22Rv1 (cell line): Measurements from ENCODE around the gene TBX15.

Source experiments
- H3K27ac ChIP-seq: fragments of 450-650 bp; 2 replicates; pipeline ENCODE4 v1.5.1; 2017
- ZFX ChIP-seq: fragments of 450-650 bp; IDR thresholded peaks from 2 replicates; pipeline ENCODE4 v1.6.1; 2017; ENCODE audit warnings: antibody characterized with exemption, borderline replicate concordance
- TF ChIP-seq, protein P1 (sequence below): fragments of 450-650 bp; IDR thresholded peaks from 2 replicates; pipeline ENCODE4 v1.5.1; 2017; ENCODE audit warnings: mild to moderate bottlenecking

TBX15 gene

DNA sequence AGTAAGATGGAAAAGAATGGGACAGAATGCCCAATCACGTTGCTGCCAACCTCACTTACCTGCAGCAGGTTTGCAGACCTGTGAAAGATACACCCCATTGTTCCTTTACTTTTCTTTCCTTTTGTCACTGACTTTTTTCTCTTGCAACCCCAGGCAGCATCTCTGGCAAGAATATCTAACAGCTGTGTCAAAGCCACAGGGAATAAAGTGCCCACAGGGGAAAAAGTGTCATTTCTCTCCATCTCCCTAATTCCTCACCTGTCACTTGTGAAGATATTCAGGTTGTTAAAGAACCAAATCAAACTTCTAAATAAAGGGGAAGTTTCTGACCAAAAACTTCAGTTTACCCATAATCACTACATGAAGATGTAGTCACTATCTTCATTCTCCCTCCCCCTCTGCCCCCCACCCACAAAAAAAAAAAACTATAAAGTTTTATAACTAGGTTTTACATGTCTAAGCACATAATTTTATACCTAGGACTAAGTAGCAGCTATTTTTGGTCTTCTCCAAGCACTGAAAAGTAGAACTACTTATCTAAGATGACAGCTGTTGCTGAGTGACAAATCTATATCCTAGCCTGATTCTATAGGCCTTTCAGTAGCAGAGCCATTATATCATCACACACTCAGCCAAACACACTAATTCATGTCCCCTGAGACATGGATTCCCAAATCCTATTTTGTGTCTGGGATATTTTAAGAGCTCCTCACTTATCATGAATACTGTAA is 54.9 kb downstream of the TBX15 start:
- TF ChIP-seq, protein P1, sequence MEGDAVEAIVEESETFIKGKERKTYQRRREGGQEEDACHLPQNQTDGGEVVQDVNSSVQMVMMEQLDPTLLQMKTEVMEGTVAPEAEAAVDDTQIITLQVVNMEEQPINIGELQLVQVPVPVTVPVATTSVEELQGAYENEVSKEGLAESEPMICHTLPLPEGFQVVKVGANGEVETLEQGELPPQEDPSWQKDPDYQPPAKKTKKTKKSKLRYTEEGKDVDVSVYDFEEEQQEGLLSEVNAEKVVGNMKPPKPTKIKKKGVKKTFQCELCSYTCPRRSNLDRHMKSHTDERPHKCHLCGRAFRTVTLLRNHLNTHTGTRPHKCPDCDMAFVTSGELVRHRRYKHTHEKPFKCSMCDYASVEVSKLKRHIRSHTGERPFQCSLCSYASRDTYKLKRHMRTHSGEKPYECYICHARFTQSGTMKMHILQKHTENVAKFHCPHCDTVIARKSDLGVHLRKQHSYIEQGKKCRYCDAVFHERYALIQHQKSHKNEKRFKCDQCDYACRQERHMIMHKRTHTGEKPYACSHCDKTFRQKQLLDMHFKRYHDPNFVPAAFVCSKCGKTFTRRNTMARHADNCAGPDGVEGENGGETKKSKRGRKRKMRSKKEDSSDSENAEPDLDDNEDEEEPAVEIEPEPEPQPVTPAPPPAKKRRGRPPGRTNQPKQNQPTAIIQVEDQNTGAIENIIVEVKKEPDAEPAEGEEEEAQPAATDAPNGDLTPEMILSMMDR: no peak
- TF ChIP-seq ZFX: no peak
- H3K27ac ChIP-seq: no peak overlapping the region

DNA sequence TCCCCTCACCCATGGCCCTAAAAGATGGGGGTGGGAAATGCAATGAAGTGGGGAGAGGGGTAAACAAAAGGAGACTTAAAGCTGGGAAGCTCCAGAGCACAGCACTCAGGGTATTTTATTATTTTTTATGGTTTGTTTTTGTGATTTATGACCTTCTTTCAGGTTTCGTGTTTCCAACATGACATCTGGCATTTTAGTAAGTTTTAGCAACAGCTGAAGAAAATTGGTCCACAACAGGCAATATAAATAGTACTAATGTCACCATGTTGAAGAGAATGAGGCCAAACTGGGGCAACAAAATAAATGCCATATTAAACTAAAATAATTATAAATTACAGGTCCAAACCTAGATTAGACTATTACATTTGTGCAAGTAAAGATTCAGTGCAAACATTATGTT is 56.3 kb downstream of the TBX15 start:
- TF ChIP-seq, protein P1: no peak
- no peak for TF ChIP-seq ZFX
- H3K27ac ChIP-seq: no peak overlapping the region

DNA sequence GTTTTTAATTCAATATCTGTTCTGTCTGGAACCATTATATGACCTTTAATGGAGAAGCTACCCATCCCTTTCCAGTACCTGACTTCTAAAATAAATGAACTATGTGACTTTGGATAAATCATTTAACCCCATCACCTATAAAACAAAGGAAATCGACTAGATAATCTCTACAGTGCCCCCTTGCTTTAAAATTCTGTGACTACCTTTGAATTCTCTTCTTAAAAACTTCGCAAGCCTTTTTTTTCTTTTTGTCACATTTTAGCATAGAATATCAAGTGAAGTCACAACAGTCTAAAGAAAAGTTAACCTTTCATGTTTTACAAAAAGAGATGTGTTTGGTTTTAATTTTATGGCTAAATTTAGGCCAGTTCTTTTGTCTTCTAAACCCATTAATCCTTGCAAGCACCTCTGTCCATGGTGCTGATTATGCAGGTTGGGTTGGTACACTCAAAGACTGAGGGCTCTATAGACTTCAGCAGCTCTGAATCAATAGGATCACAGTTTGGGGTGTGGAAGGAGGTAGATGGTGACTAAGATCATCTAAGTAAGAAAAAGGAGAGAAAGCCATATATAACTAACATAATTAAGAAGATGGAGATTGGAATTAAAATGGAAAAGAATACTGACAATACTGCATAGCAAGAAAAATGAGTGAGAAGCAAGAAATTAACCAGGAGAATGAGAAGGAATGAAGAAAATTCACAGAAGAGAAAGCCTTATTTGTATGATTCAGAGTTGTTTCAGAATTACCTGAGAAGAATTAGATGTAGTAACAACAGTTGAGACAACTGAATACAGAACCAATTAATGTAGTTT is 59.2 kb downstream of the TBX15 start:
- TF ChIP-seq ZFX: no peak
- TF ChIP-seq, protein P1: no peak
- no peak overlapping the region for H3K27ac ChIP-seq

DNA sequence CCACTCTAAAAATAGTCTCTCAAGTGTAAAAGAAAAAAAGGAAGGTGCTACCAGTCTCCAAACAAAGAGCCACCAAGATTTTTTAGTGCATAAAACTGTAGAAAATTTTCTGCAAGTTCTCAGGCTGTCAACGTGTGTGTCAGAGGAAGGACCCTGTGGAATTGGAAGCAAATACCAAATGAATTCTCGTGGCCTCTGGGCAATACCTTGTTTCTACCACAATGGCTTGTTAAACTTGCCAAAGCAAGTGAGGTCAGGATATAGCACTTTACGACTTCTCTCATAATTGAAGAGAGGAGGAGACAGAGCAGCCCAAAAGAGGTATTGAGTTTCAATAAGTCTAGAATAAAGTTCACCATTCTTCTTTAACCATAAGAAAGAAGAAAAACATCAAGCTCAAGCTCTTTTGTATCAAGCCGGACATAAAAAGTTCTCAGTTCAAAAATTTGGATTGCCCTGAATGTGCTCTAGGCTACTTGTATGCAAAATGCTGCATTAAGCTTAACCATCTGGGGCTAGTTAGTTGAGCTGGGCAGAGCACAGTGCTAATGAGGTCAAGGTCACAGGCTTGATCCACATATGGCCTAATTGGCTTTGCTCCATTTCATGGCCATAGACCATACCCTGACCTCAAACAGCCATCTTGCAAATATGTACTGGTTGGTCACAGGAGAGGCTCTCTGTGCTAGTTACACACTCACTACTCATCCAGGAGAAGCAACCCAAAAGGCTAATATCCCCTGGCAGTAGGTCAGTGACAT is 60.5 kb downstream of the TBX15 start:
- TF ChIP-seq, protein P1: no peak
- no peak for TF ChIP-seq ZFX
- H3K27ac ChIP-seq: no peak overlapping the region

DNA sequence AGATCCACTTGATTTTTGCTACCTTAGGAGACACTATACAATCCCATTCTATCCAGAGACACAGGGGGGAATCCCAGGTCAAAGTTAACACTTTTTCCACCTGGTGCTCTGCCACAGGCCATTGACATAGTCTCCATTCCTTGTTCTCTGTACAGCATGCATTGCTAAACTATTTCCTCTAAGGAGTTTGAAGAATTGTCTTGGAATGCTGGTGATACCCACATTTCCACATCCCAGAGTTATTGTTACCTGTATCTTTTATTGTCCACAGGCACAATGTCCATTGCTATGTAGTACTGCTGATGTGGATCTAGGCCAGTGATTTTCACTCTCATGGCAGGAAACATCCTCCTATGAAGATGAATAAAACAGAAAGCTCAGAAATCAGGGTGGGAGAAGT is 61.9 kb downstream of the TBX15 start:
- H3K27ac ChIP-seq: no peak overlapping the region
- TF ChIP-seq ZFX: no peak
- TF ChIP-seq, protein P1: no peak

DNA sequence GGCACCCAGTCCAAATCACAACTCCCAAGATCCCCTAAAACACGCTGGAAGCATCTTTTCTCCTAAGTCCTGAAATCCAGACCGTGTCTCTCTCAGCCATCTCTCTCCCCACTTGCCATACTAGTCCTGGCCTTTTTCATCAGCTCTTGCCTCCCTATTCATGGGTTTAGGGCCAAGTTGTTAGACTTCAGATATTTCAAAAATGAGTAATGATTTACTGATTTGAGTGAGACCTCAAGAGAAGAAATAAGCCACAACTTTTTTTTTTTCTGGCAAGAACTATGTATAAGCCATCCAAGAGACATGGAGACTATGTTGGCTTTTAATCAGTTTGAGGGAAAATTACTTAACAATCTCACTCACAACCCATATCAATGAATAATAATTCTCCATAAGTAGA is 62.5 kb downstream of the TBX15 start:
- TF ChIP-seq ZFX: no peak
- TF ChIP-seq, protein P1: no peak
- H3K27ac ChIP-seq: no peak overlapping the region
